Caco-2 (cell line): ENCODE data around the gene LRRC47. TPM values are rescaled to one million over a fixed set of nuclear protein-coding genes. Genes with fewer than 3 reads are reported as not detected.
"Not testable (repeated sequence)": the region's sequence is repeated elsewhere in the genome, so short reads cannot be mapped to it uniquely, and the experiment has no call there.

Source experiments
- BruUV-seq: library from RNA; stranded (reverse); fragments of 400-500 nt; replicated peaks from 2 replicates; lab custom pipeline; 2021; lab: Mats Ljungman, UMichigan
- CTCF ChIA-PET: fragments of 300-600 bp; sonication (Branson Sonifier 250); formaldehyde crosslinking; loops from one replicate; lab custom pipeline; 2022; ENCODE audit warnings: antibody characterized with exemption; lab: Charles Lee
- POLR2A ChIA-PET: fragments of 300-600 bp; sonication (Branson Sonifier 250); formaldehyde crosslinking; loops from one replicate; lab custom pipeline; 2022; ENCODE audit warnings: antibody characterized with exemption; lab: Charles Lee
- DNase-seq, 2 experiments: peaks; one replicate each; pipeline versions ENCODE4 v3.0.0 to v3.0.0-alpha.2; 2020 to 2022
- H3K27me3 ChIP-seq: replicated peaks from 2 replicates; pipeline ENCODE4 v1.6.0; 2011; ENCODE audit warnings: low read length; ENCODE audit not compliant: control insufficient read depth, insufficient read depth
- H3K36me3 ChIP-seq: 2 replicates; pipeline ENCODE4 v1.5.1; 2011; ENCODE audit warnings: low read length; ENCODE audit not compliant: control insufficient read depth, insufficient read depth
- H3K4me1 ChIP-seq: fragments of 250-450 bp; sonication (Bioruptor Pico); 2 replicates; pipeline ENCODE4 v1.5.1; 2020; ENCODE audit warnings: mild to moderate bottlenecking
- H3K4me3 ChIP-seq: 2 replicates; pipeline ENCODE4 v1.5.1; 2011; ENCODE audit warnings: low read depth, mild to moderate bottlenecking, control low read depth, low read length
- H3K9me3 ChIP-seq: fragments of 250-450 bp; sonication (Bioruptor Pico); 2 replicates; pipeline ENCODE4 v1.5.1; 2020; ENCODE audit warnings: mild to moderate bottlenecking, moderate library complexity
- H3K27ac Mint-ChIP-seq: one replicate; pipeline ENCODE4 v1.8.0; 2022; ENCODE audit warnings: mixed read lengths; ENCODE audit not compliant: unreplicated experiment
- H3K27me3 Mint-ChIP-seq: one replicate; pipeline ENCODE4 v1.8.0; 2022; ENCODE audit warnings: mixed read lengths; ENCODE audit not compliant: insufficient read depth, unreplicated experiment
- H3K36me3 Mint-ChIP-seq: one replicate; pipeline ENCODE4 v1.8.0; 2022; ENCODE audit warnings: mild to moderate bottlenecking, mixed read lengths; ENCODE audit not compliant: insufficient read depth, unreplicated experiment
- H3K4me1 Mint-ChIP-seq: one replicate; pipeline ENCODE4 v1.8.0; 2022; ENCODE audit warnings: low read depth, mixed read lengths; ENCODE audit not compliant: unreplicated experiment
- H3K4me3 Mint-ChIP-seq: one replicate; pipeline ENCODE4 v1.8.0; 2022; ENCODE audit warnings: mild to moderate bottlenecking, moderate library complexity, mixed read lengths; ENCODE audit not compliant: unreplicated experiment
- H3K9me3 Mint-ChIP-seq: one replicate; pipeline ENCODE4 v1.8.0; 2022; ENCODE audit warnings: mixed read lengths; ENCODE audit not compliant: unreplicated experiment
- CTCF ChIP-seq, 2 experiments: fragments of 200-600 bp in 1 of 2; IDR thresholded peaks; 1 replicate in 1 of 2; 2 replicates in 1 of 2; pipeline versions ENCODE4 v1.5.1 to v1.8.0; 2011 to 2022; ENCODE audit warnings: antibody characterized with exemption in 1 of 2, control low read depth in 1 of 2, inconsistent platforms in 1 of 2, low read depth in 1 of 2, low read length in 1 of 2, mild to moderate bottlenecking in 1 of 2, moderate library complexity in 1 of 2; ENCODE audit not compliant: insufficient read depth in 1 of 2, severe bottlenecking in 1 of 2, unreplicated experiment in 1 of 2
- intact Hi-C: fragments of 100-400 bp; cut with micrococcal nuclease; formaldehyde crosslinking; loops from one replicate; pipeline ENCODE4 v1.10.0; 2022; ENCODE audit not compliant: unreplicated experiment
- total RNA-seq: library from RNA; stranded (reverse); gene quantifications from 2 replicates; pipeline ENCODE4 v1.2.3, GENCODE V29; 2022

The LRRC47 gene
- total RNA-seq, 1 experiment from 2014 or later, result 48.5 TPM

- no TSS peak for BruUV-seq
- TF ChIP-seq CTCF (IDR thresholded peaks at IDR 0.05; ENCODE audit: insufficient read depth in 1 of 2, low read depth in 1 of 2, low read length in 1 of 2, severe bottlenecking in 1 of 2, unreplicated experiment in 1 of 2), result no peak
These were observed 43.8 kb downstream of the LRRC47 start, which contains the start of gene CCDC27 for GRCh38 chr1:3752400-3752945. Gene CCDC27, plus strand, starts transcription at chr1:3752450. Its CDS starts 32 bp downstream, at chr1:3752482.

GRCh38 chr1:3750741-3751140 is 45.6 kb downstream of the LRRC47 start:
- no TSS peak for BruUV-seq
- Mint-ChIP-seq H3K27me3 (no peaks in the 10 kb centered on the region), H3K9me3 (no peaks in the 10 kb centered on the region), H3K36me3 (no peaks in the 10 kb centered on the region), H3K4me3 (no peak overlapping the region), H3K27ac (no peak overlapping the region), H3K4me1 (peaks cover 6% of the 10 kb centered on the region)
- Histone ChIP-seq H3K27me3 (no peaks in the 10 kb centered on the region), H3K4me1 (no peaks in the 10 kb centered on the region), H3K36me3 (no peaks in the 10 kb centered on the region), H3K4me3 (no peak overlapping the region), H3K9me3 (no peaks in the 10 kb centered on the region)
- intact Hi-C loops, result no loop called here
- CTCF ChIA-PET, result no interaction called here
- DNase-seq, result no peak
- TF ChIP-seq CTCF (IDR thresholded peaks at IDR 0.05; ENCODE audit: insufficient read depth in 1 of 2, low read depth in 1 of 2, low read length in 1 of 2, severe bottlenecking in 1 of 2, unreplicated experiment in 1 of 2), result no peak
- POLR2A ChIA-PET, result no interaction called here

More at GRCh38 chr1:3752400-3752945, 43.8 kb downstream of the LRRC47 start, which contains the start of gene CCDC27:
- peaks cover 6% of the 10 kb centered on the region for H3K4me1 Mint-ChIP-seq
- no peaks in the 10 kb centered on the region; the same call in 1 of the 2 replicates for H3K27me3 ChIP-seq
- H3K27ac Mint-ChIP-seq, result no peak within 1 kb of the TSS
- H3K4me3 Mint-ChIP-seq, result no peak within 1 kb of the TSS
- no peaks in the 10 kb centered on the region for H3K36me3 Mint-ChIP-seq
- H3K4me3 ChIP-seq, result no peak within 1 kb of the TSS
- DNase-seq, result no peak
- POLR2A ChIA-PET, result no interaction called here
- H3K4me1 ChIP-seq, result no peaks in the 10 kb centered on the region
- intact Hi-C loops, result no loop called here
- no peaks in the 10 kb centered on the region for H3K27me3 Mint-ChIP-seq
- H3K36me3 ChIP-seq, result no peaks in the 10 kb centered on the region
- H3K9me3 ChIP-seq, result no peaks in the 10 kb centered on the region
- CTCF ChIA-PET, result no interaction called here
- no peaks in the 10 kb centered on the region for H3K9me3 Mint-ChIP-seq

GRCh38 chr1:3749512-3749911 is 46.8 kb downstream of the LRRC47 start:
- POLR2A ChIA-PET, result no interaction called here

GRCh38 chr1:3748316-3748900 is 47.9 kb downstream of the LRRC47 start:
- H3K9me3 Mint-ChIP-seq, H3K36me3 Mint-ChIP-seq, CTCF ChIA-PET, H3K4me3 ChIP-seq, H3K27me3 ChIP-seq, H3K36me3 ChIP-seq, POLR2A ChIA-PET, DNase-seq, H3K4me3 Mint-ChIP-seq, H3K27ac Mint-ChIP-seq, H3K4me1 ChIP-seq, intact Hi-C loops, H3K4me1 Mint-ChIP-seq, H3K27me3 Mint-ChIP-seq, BruUV-seq, H3K9me3 ChIP-seq: not testable (repeated sequence)

More at GRCh38 chr1:3749512-3749911, 46.8 kb downstream of the LRRC47 start:
- Histone ChIP-seq H3K36me3 (no peaks in the 10 kb centered on the region), H3K27me3 (no peaks in the 10 kb centered on the region), H3K4me3 (no peak overlapping the region), H3K4me1 (no peaks in the 10 kb centered on the region), H3K9me3 (no peaks in the 10 kb centered on the region)
- no peaks in the 10 kb centered on the region for H3K36me3 Mint-ChIP-seq
- CTCF ChIA-PET, result interaction anchor here (0.7 kb wide), 1 partner anchor 19 kb away, joined by 4 read pairs; no protein-coding TSS in a partner anchor
- no peaks in the 10 kb centered on the region for H3K9me3 Mint-ChIP-seq
- intact Hi-C loops, result no loop called here
- no TSS peak for BruUV-seq
- no peak for DNase-seq
- H3K27ac Mint-ChIP-seq, result no peak overlapping the region
- no peaks in the 10 kb centered on the region for H3K27me3 Mint-ChIP-seq
- TF ChIP-seq CTCF (IDR thresholded peaks at IDR 0.05; ENCODE audit: insufficient read depth in 1 of 2, low read depth in 1 of 2, low read length in 1 of 2, severe bottlenecking in 1 of 2, unreplicated experiment in 1 of 2), result no peak
- H3K4me3 Mint-ChIP-seq, result no peak overlapping the region
- peaks cover 6% of the 10 kb centered on the region for H3K4me1 Mint-ChIP-seq
